ENCODE data around the gene POU2AF3.
"Not testable (repeated sequence)": the region's sequence is repeated elsewhere in the genome, so short reads cannot be mapped to it uniquely, and the experiment has no call there.

Gene POU2AF3

GRCh38 chr11:111301004-111301841, 2.9 kb downstream of the POU2AF3 start:
- no peak for FAIRE-seq

- no peak for FAIRE-seq
Observed at GRCh38 chr11:111301842-111302118, 3.4 kb downstream of the POU2AF3 start.

- no peak for FAIRE-seq
Observed at GRCh38 chr11:111302298-111302697, 4.0 kb downstream of the POU2AF3 start.

- no peak for FAIRE-seq
Observed at GRCh38 chr11:111303461-111303860, 5.1 kb downstream of the POU2AF3 start.

- FAIRE-seq: no peak
Observed at GRCh38 chr11:111305162-111305802, 6.9 kb downstream of the POU2AF3 start.

GRCh38 chr11:111305876-111306275, 7.5 kb downstream of the POU2AF3 start:
- FAIRE-seq: no peak

GRCh38 chr11:111306321-111306720, 8.0 kb downstream of the POU2AF3 start:
- FAIRE-seq: no peak

GRCh38 chr11:111307472-111308108, 9.2 kb downstream of the POU2AF3 start:
- FAIRE-seq: no peak

GRCh38 chr11:111308140-111308539, 9.8 kb downstream of the POU2AF3 start:
- no peak for FAIRE-seq

GRCh38 chr11:111309215-111309915, 11.0 kb downstream of the POU2AF3 start:
- no peak for FAIRE-seq

GRCh38 chr11:111310088-111310487, 11.7 kb downstream of the POU2AF3 start:
- FAIRE-seq: no peak

GRCh38 chr11:111310723-111311122, 12.4 kb downstream of the POU2AF3 start:
- no peak for FAIRE-seq

GRCh38 chr11:111312076-111312475, 13.7 kb downstream of the POU2AF3 start:
- no peak for FAIRE-seq

GRCh38 chr11:111319296-111319695, 20.9 kb downstream of the POU2AF3 start:
- no peak for FAIRE-seq

- not testable (repeated sequence) for FAIRE-seq
Observed at GRCh38 chr11:111320199-111320598, 21.9 kb downstream of the POU2AF3 start.

GRCh38 chr11:111320728-111321568, 22.6 kb downstream of the POU2AF3 start:
- FAIRE-seq: no peak

- FAIRE-seq: no peak
Observed at GRCh38 chr11:111322534-111322933, 24.2 kb downstream of the POU2AF3 start.

GRCh38 chr11:111324277-111324720, 26.0 kb downstream of the POU2AF3 start:
- no peak for FAIRE-seq

GRCh38 chr11:111325259-111325658, 26.9 kb downstream of the POU2AF3 start:
- FAIRE-seq: no peak

GRCh38 chr11:111326824-111327223, 28.5 kb downstream of the POU2AF3 start:
- FAIRE-seq: no peak

- no peak for FAIRE-seq
Observed at GRCh38 chr11:111327908-111328624, 29.7 kb downstream of the POU2AF3 start.
